Activated T-helper 17 cell treated with anti-CD3 and anti-CD28 coated beads, Interleukin-2, amount 50 U/mL, for 72 hours (primary cell): Measurements from ENCODE around the gene ISG20. TPM values are rescaled to one million over a fixed set of nuclear protein-coding genes. Genes with fewer than 3 reads are reported as not detected.
A peak's percentile ranks its signal among the peaks of the same experiment; 100 is the strongest.
"Not testable (repeated sequence)": the region's sequence is repeated elsewhere in the genome, so short reads cannot be mapped to it uniquely, and the experiment has no call there.

Source experiments
- ATAC-seq: fragments of 150-1000 bp; cut with Tn5 transposase; replicated peaks from 2 replicates; pipeline ENCODE4 v1.10.0; 2021; ENCODE audit warnings: mild to moderate bottlenecking, moderate library complexity
- H3K27ac Mint-ChIP-seq: one replicate; pipeline ENCODE4 v1.8.0; 2022; ENCODE audit warnings: mixed read lengths
- H3K27me3 Mint-ChIP-seq: one replicate; pipeline ENCODE4 v1.8.0; 2022; ENCODE audit warnings: mixed read lengths
- H3K36me3 Mint-ChIP-seq: one replicate; pipeline ENCODE4 v1.8.0; 2022; ENCODE audit warnings: low read depth, mild to moderate bottlenecking, mixed read lengths
- H3K4me1 Mint-ChIP-seq: one replicate; pipeline ENCODE4 v1.8.0; 2022; ENCODE audit warnings: mixed read lengths
- H3K4me3 Mint-ChIP-seq: one replicate; pipeline ENCODE4 v1.8.0; 2022; ENCODE audit warnings: mild to moderate bottlenecking, mixed read lengths
- H3K9me3 Mint-ChIP-seq: one replicate; pipeline ENCODE4 v1.8.0; 2022; ENCODE audit warnings: mixed read lengths
- total RNA-seq, 2 donors: library from RNA; stranded (reverse); gene quantifications; one replicate each; pipeline ENCODE4 v1.2.3, GENCODE V29; 2022

ISG20 gene
- total RNA-seq, 2 donors from 2014 or later, result 34.9 to 89.7 TPM

DNA sequence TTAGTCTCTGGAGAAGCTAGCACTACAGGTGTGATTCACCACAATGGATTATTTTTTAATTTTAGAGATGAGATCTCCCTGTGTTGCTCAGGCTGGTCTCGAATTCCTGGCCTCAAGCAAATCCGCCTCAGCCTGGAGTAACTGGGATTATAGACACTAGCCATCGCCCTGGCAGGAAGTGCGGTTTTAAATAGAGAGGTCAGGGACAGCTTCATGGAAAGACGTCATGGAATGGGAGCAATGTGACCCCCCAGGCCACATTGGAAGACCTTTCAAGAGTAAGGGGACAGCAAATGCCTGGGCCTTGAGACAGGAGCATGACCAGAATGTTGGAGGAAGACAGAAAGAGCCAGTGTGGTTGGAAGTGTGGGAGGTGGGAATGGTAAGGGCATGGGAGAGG lies 2.2 kb upstream of the ISG20 start:
- H3K27me3 Mint-ChIP-seq, result no peaks in the 10 kb centered on the region
- H3K27ac Mint-ChIP-seq, result peak overlapping the region; percentile 99
- H3K4me1 Mint-ChIP-seq, result peaks cover 49% of the 10 kb centered on the region
- no peaks in the 10 kb centered on the region for H3K9me3 Mint-ChIP-seq
- H3K4me3 Mint-ChIP-seq, result peak overlapping the region; percentile 94
- ATAC-seq, result no peak
- peaks cover 92% of the 10 kb centered on the region for H3K36me3 Mint-ChIP-seq

DNA sequence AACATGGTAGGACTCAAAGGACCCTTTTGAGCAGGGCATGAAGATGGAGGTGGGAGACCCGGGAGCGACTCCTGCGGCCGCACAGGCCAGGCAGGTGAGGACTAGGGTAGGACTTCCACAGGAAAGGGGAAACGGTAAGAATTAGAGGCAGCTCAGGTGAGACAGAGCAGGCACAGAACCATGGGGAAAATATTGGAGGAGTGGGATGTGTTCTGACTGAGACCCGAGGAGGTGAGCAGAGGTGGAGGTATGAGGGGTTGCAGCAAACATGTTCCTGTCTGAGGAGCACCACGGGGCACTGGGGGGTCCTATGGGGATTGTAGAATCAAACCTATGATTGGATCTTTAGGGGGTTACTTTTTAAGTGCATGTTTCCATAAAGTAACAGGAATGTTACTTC lies 1.4 kb upstream of the ISG20 start:
- H3K4me3 Mint-ChIP-seq, result peak overlapping the region; percentile 94
- H3K27me3 Mint-ChIP-seq, result no peaks in the 10 kb centered on the region
- H3K4me1 Mint-ChIP-seq, result peaks cover 54% of the 10 kb centered on the region
- no peaks in the 10 kb centered on the region for H3K9me3 Mint-ChIP-seq
- H3K36me3 Mint-ChIP-seq, result peaks cover 92% of the 10 kb centered on the region
- H3K27ac Mint-ChIP-seq, result peak overlapping the region; percentile 99
- ATAC-seq, result no peak

DNA sequence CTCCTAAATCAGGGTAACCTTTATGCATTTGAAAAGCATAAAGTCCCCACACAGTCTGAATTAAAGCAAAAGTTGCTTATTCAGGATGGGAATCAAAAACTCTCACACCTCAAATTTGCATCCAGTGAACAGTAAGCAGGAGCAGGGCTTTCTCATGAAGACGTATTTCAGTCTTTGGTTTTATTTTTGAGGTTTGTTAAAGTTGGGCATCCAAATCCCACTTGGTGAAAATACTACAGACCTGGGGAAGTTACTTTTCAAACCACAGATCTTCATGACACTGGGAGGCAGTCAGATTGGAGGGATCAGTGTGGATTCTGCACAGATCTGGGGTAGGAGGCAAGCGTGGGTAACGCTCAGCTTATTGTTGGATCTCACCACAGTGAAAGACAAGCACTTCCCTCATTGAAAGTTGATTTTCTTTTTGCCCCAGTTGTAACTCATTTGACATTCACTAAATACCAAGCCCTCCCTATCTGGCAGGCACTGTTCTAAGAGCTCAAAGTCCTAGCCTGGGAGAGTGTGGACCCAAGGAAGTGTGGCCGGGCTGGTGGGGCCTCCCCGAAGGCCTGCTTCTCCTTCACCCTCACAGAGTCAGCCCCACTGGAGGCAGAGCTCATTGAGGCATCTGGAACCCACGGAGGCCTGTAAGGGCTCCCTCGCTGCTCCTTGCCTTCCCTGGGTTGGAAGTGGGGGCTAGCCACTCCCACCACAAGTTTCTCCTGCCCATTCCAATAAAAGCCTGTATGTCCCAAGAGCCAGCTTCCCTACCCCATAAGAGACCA lies 783 bp upstream of the ISG20 start:
- peaks cover 88% of the 10 kb centered on the region for H3K36me3 Mint-ChIP-seq
- no peaks in the 10 kb centered on the region for H3K27me3 Mint-ChIP-seq
- peaks cover 53% of the 10 kb centered on the region for H3K4me1 Mint-ChIP-seq
- peak overlapping the region; percentile 94 for H3K4me3 Mint-ChIP-seq
- ATAC-seq, result no peak
- H3K9me3 Mint-ChIP-seq, result no peaks in the 10 kb centered on the region
- peak overlapping the region; percentile 99 for H3K27ac Mint-ChIP-seq

DNA sequence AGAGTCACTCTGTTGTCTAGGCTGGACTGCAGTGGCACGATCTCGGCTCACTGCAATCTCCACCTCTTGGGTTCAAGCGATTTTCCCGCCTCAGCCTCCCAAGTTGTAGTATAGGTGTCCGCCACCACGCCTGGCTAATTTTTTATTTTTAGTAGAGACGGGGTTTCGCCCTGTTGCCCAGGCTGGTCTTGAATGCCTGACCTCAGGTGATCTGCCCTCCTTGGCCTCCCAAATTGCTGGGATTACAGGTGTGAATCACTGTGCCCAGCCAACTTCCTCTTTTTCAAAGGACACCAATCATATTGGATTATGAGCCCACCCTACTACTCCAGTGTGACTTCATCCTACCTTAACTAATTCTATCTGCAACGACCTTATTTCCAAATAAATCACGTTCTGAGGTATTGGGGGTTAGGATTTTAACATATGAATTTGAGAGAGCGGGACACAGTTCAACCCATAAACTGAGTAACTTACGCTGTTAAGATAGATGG lies 3.2 kb downstream of the ISG20 start:
- Mint-ChIP-seq H3K9me3 (no peaks in the 10 kb centered on the region), H3K36me3 (peaks cover 72% of the 10 kb centered on the region), H3K4me1 (peaks cover 54% of the 10 kb centered on the region), H3K27ac (no peak overlapping the region), H3K4me3 (peak overlapping the region; percentile 94), H3K27me3 (no peaks in the 10 kb centered on the region)
- ATAC-seq, result no peak

DNA sequence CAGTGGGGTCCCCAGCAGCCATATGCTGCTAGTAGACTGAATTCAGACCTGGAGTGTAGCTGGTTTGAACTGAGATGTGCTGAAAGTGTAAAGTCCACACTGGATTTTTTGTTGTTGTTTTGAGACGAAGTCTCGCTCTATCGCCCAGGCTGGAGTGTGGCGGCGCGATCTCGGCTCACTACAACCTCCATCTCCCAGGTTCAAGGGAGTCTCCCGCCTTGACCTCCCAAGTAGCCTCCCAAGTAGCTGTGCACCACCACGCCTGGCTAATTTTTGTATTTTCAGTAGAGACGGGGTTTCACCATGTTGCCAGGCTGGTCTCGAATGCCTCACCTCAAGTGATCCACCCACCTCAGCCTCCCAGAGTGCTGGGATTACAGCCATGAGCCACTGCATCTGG lies 3.7 kb downstream of the ISG20 start:
- Mint-ChIP-seq H3K36me3 (peaks cover 74% of the 10 kb centered on the region), H3K4me3 (peak overlapping the region; percentile 94), H3K4me1 (peaks cover 54% of the 10 kb centered on the region)
- not testable (repeated sequence) for ATAC-seq, H3K9me3 Mint-ChIP-seq, H3K27ac Mint-ChIP-seq, H3K27me3 Mint-ChIP-seq

DNA sequence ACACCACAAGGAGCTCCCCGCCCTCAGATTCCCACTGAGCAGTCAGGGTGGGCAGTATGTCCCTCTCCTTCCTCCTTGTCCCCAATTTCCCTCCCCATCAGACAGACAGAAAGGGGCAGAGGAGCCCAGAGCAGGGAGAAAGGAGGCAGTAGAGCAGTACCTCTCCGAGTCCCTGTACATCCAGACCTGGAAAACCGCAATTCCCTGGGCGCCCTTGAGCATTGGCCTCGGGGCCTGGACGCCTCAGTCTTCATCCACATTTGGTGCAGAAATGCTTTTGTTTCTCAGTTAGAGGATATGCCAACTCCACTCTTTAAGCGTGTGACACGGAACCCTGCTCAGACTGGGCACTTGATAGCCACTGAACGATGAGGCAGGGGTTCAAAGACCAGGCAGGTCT lies 5.9 kb downstream of the ISG20 start:
- Mint-ChIP-seq H3K27ac (no peak overlapping the region), H3K36me3 (peaks cover 66% of the 10 kb centered on the region), H3K4me3 (no peak overlapping the region)

DNA sequence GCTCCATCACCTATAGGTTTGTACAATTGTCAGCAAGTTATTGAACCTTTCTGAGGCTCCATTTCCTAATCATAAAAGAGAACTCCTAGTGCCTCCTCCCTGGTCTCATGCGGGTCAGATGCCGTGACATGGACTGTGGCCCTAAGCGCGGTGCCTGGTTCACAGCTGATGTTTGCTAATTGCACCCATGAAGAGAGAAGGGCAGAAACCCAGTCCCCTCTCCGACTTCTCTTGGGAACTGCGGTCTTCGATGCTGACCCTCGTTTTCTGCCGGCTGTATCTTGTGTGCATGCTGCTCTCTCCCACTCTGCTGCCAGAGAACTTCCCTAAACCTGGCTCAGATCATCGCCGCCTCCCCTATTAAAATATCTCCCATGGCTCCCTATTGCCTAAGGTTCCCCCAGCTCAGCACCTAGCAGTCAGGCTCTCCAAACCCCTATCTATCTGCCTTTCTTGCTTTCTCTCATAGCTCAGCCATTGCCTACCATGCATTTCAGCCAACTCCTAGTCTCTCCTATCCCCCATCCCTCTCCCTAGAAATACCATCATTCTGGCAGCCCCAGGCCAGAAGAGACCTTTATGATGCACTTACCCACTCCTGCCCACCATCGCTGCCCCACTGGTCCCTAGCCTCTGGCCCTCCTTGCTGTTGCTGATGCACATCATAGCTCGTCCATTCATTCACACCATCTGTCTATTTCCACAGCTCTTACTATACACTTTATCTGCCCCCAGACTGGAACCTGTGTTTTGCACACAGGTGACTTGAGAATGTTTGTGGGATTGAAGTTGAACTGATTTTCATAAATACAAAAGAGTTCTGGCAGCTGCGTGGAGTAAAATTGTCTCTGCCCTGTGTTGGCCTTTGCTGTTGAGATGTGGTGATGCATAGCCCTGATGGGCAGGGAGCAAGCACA lies 6.6 kb downstream of the ISG20 start:
- no peaks in the 10 kb centered on the region for H3K27me3 Mint-ChIP-seq
- peaks cover 60% of the 10 kb centered on the region for H3K36me3 Mint-ChIP-seq
- H3K27ac Mint-ChIP-seq, result peak overlapping the region; percentile 20
- peaks cover 51% of the 10 kb centered on the region for H3K4me1 Mint-ChIP-seq
- H3K4me3 Mint-ChIP-seq, result no peak overlapping the region
- H3K9me3 Mint-ChIP-seq, result no peaks in the 10 kb centered on the region
- no peak for ATAC-seq

More for the DNA sequence above, 5.9 kb downstream of the ISG20 start:
- H3K27me3 Mint-ChIP-seq, result no peaks in the 10 kb centered on the region
- ATAC-seq, result no peak
- H3K4me1 Mint-ChIP-seq, result peaks cover 57% of the 10 kb centered on the region
- H3K9me3 Mint-ChIP-seq, result no peaks in the 10 kb centered on the region

DNA sequence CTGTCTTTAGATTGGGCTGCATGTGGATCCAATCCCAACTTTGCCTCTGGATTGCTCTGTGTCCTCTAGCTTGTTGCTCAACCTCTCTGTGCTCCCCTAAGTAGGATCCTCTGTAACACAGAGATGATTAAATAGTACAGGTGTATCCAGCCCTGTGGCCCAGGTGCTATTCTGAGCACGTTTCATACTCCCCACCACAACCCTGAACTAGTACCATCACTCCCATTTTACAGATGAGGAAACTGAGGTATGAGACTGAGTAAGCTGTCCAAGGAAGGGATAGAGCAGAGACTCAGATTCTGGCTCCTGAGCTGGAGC lies 7.2 kb downstream of the ISG20 start:
- Mint-ChIP-seq H3K27ac (peak overlapping the region; percentile 20), H3K9me3 (no peaks in the 10 kb centered on the region)

DNA sequence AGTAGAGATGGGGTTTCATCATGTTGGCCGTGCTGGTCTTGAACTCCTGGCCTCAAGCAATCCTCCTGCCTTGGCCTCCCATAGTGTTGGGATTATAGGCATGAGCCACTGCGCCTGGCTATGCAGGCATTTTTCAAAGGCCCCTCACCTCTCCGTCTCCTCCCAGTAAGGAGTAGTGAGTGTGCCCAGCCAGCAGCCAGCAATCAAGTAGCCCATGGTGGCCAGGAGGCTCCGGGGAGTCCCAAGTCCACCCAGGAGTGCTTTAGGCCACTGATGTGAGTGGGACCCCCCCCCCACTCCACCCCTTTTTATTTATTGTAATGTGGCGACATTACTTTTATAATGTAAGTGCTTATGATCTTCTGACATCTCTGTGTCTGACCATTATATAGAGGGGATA lies 8.1 kb downstream of the ISG20 start:
- Mint-ChIP-seq H3K27ac (peak overlapping the region; percentile 92), H3K36me3 (peaks cover 50% of the 10 kb centered on the region), H3K9me3 (no peaks in the 10 kb centered on the region), H3K4me3 (no peak overlapping the region), H3K27me3 (no peaks in the 10 kb centered on the region), H3K4me1 (peaks cover 53% of the 10 kb centered on the region)
- no peak for ATAC-seq

More for the DNA sequence above, 7.2 kb downstream of the ISG20 start:
- Mint-ChIP-seq H3K27me3 (no peaks in the 10 kb centered on the region), H3K4me1 (peaks cover 49% of the 10 kb centered on the region), H3K4me3 (no peak overlapping the region), H3K36me3 (peaks cover 57% of the 10 kb centered on the region)
- no peak for ATAC-seq

DNA sequence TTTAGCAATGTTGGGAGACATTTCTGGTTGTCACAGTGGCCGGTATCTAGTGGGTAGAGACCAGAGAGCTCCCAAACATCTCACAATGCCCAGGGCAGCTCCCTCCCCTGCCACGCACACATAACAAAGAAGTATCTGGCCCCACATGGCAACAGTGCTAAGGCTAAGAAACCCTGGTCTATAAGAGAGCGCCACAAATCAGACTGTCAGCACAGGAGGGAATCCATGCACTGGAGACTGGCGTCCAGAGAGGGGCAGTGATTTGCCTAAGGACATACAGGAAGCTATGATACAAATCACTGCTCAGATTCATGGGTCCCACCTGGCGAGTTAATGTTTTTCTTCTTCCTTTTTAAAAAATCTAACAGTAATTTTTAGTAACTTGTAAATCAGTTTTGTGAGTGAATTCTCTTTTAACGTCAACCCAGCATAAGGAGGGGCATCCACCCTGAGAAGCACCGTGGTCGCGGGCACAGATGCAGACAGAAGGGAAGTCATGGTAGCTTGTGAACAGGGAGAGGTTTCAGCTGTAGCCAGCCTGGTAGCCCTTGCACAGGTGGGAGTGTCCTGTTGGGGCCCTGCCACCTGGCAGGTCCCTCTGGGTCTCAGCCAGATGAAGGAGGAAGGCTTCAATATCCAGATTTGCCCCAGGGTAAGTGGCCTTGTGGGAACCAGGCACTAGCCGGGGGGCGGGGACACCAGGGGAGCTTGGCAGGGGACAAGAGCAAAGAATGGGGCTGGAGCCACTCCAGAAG lies 8.7 kb downstream of the ISG20 start:
- no peak for ATAC-seq
- H3K27ac Mint-ChIP-seq, result peak overlapping the region; percentile 92
- no peaks in the 10 kb centered on the region for H3K9me3 Mint-ChIP-seq
- H3K4me3 Mint-ChIP-seq, result peak overlapping the region; percentile 80
- H3K27me3 Mint-ChIP-seq, result no peaks in the 10 kb centered on the region
- peaks cover 46% of the 10 kb centered on the region for H3K36me3 Mint-ChIP-seq
- peaks cover 49% of the 10 kb centered on the region for H3K4me1 Mint-ChIP-seq

DNA sequence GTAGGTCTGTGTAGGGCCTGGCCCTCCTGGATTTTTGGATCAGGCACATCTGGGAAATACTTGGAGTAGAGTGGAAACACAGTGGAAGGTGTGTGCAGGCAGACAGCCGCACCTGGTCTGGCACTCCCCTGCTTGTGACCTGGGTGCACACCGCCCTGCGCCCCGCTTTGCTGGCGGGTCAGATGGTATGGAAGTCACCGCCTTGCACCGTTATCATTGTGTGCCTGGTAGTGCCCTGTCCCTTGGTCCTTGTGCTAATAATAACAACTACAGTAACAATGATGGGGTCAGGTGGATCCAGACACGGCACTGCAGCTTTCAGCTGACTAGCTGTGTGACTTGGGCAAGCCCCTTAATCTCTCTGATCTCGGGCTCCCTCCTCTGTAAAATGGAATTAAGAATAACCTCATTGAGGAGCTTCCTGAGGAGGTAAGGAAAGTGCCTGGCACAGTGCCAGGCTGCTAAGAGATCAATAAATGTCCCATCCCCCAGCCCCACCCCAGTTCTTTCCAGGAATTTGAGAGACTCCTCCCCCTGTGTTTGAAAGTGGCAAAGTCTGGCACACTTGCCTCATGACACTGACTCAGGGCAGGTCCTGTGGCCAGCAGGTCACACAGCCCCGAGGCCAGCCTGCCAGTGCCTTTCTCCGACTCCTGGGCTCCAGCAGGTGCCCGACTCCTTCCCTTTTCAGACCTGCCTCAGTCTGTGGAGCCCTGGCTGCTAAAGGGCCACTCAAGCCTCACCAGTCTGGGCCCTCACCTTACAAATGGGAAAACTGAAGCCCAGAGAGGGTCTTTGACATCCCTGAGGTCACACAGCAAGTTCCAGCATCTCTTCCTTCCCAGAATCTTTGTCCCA lies 9.8 kb downstream of the ISG20 start:
- peaks cover 49% of the 10 kb centered on the region for H3K36me3 Mint-ChIP-seq
- no peaks in the 10 kb centered on the region for H3K27me3 Mint-ChIP-seq
- H3K4me1 Mint-ChIP-seq, result peaks cover 56% of the 10 kb centered on the region
- no peaks in the 10 kb centered on the region for H3K9me3 Mint-ChIP-seq
- peak overlapping the region; percentile 92 for H3K27ac Mint-ChIP-seq
- ATAC-seq, result peak; percentile 62
- peak overlapping the region; percentile 80 for H3K4me3 Mint-ChIP-seq

DNA sequence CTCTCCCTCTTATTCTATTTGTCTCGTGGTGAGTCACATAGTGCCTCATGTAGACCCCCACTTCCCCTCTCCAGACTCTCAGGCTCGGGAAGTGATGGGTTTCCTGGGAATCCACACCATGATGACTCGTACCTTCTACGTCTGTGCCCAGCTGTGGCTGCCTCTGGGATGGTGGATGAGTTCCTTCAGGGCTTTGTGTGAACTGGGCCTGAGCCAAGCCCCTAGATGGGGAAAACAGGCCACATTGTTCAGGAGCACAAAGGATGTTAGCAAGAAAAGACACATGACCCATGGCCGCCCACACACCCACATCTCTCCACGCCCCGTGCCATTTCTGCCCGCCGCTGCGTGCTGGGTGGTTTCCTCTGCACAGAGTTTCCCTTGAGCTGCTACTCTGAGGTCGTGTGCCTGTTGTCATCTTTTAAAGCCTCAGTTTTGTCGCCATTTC lies 10.5 kb downstream of the ISG20 start:
- peaks cover 56% of the 10 kb centered on the region for H3K4me1 Mint-ChIP-seq
- peak overlapping the region; percentile 80 for H3K4me3 Mint-ChIP-seq
- H3K27me3 Mint-ChIP-seq, result no peaks in the 10 kb centered on the region
- ATAC-seq, result peak; percentile 94
- H3K36me3 Mint-ChIP-seq, result peaks cover 42% of the 10 kb centered on the region
- H3K9me3 Mint-ChIP-seq, result no peaks in the 10 kb centered on the region
- peak overlapping the region; percentile 92 for H3K27ac Mint-ChIP-seq

DNA sequence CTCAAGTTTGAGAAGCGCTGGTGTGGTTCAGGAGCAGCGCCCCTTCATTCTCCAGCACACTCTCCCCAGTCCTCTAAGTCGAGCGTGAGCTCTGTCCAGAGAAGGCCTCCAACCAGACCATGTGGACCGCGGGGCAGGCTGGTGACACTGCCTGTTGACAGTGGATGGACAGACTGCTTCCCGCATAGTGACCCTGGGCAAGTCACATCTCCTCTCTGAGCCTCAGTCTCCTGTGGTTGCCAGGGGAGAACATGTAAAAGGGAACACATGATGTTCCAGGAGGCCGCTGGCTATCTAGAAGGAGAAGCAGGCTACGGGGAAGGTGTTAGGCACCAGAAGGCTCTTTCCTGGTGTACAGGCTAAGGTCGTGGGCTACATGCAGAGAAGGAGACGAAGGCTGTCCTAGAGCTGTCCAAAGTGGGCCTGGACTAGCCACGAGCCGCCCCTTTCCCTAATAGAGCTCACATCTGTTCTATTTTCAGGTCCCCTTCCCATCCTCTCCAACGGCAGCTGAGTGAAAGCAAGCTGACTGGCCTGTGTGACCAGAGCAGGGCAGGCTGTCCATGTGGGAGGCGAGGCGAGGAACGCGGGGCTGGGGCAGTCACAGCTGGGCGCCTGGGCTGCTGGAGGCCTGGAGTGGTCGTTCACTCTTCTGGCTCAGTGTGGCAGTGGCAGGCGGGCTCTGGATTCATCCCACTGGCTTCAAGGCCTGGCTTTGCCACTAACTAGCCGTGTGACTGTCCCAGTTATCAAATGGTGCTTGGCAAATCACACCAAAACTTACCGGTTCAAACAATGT lies 11.1 kb downstream of the ISG20 start:
- peaks cover 59% of the 10 kb centered on the region for H3K4me1 Mint-ChIP-seq
- ATAC-seq, result no peak
- no peaks in the 10 kb centered on the region for H3K9me3 Mint-ChIP-seq
- H3K27me3 Mint-ChIP-seq, result no peaks in the 10 kb centered on the region
- peak overlapping the region; percentile 80 for H3K4me3 Mint-ChIP-seq
- peak overlapping the region; percentile 92 for H3K27ac Mint-ChIP-seq
- H3K36me3 Mint-ChIP-seq, result peaks cover 47% of the 10 kb centered on the region
